Measurements from ENCODE around the gene CEP104. TPM values are rescaled to one million over a fixed set of nuclear protein-coding genes. Genes with fewer than 3 reads are reported as not detected.

Gene CEP104
- total RNA-seq, 2 donors from 2014 or later: 41.1 to 52.7 TPM

GRCh38 chr1:3790952-3791351 is 66.1 kb downstream of the CEP104 start:
- TF ChIP-seq CTCF (IDR thresholded peaks at IDR 0.05): no peak
- H3K4me3 ChIP-seq: no peak overlapping the region
- H3K9ac ChIP-seq (ENCODE audit: low read depth in 2 of 2, low read length in 2 of 2): no peak overlapping the region
- no peaks in the 10 kb centered on the region for H3K36me3 ChIP-seq
- H3K4me1 ChIP-seq: peaks cover 13% of the 10 kb centered on the region
- H3K27ac ChIP-seq: no peak overlapping the region
- no peaks in the 10 kb centered on the region for H3K27me3 ChIP-seq
- intact Hi-C loops (cut with DNase I): no loop called here
- no peaks in the 10 kb centered on the region for H3K9me3 ChIP-seq
- no peak for DNase-seq

- peaks cover 13% of the 10 kb centered on the region for H3K4me1 ChIP-seq
- H3K9me3 ChIP-seq: no peaks in the 10 kb centered on the region
- no peak overlapping the region for H3K4me3 ChIP-seq
- no peak for DNase-seq
- intact Hi-C loops (cut with DNase I): no loop called here
- no peak overlapping the region for H3K9ac ChIP-seq (ENCODE audit: low read depth in 2 of 2, low read length in 2 of 2)
- H3K36me3 ChIP-seq: no peaks in the 10 kb centered on the region
- no peak overlapping the region for H3K27ac ChIP-seq
- TF ChIP-seq CTCF (IDR thresholded peaks at IDR 0.05): no peak
- H3K27me3 ChIP-seq: no peaks in the 10 kb centered on the region
Observed at GRCh38 chr1:3790500-3790923, 66.5 kb downstream of the CEP104 start.

- no peak for DNase-seq
- peaks cover 8% of the 10 kb centered on the region for H3K4me1 ChIP-seq
- H3K27me3 ChIP-seq: no peaks in the 10 kb centered on the region
- intact Hi-C loops (cut with DNase I): no loop called here
- H3K9ac ChIP-seq (ENCODE audit: low read depth in 2 of 2, low read length in 2 of 2): no peak overlapping the region
- H3K27ac ChIP-seq: no peak overlapping the region
- H3K36me3 ChIP-seq: no peaks in the 10 kb centered on the region
- no peak for TF ChIP-seq CTCF (IDR thresholded peaks at IDR 0.05)
- H3K9me3 ChIP-seq: no peaks in the 10 kb centered on the region
- no peak overlapping the region for H3K4me3 ChIP-seq
Observed at GRCh38 chr1:3789421-3790300, 67.3 kb downstream of the CEP104 start.

GRCh38 chr1:3788756-3789420 is 68.1 kb downstream of the CEP104 start:
- Histone ChIP-seq H3K36me3 (no peaks in the 10 kb centered on the region), H3K4me3 (no peak overlapping the region)
- intact Hi-C loops (cut with DNase I): no loop called here

More at GRCh38 chr1:3788756-3789420, 68.1 kb downstream of the CEP104 start:
- no peak for TF ChIP-seq CTCF (IDR thresholded peaks at IDR 0.05)
- no peak for DNase-seq
- Histone ChIP-seq H3K9me3 (no peaks in the 10 kb centered on the region), H3K9ac (ENCODE audit: low read depth in 2 of 2, low read length in 2 of 2) (no peak overlapping the region), H3K27ac (no peak overlapping the region), H3K27me3 (no peaks in the 10 kb centered on the region), H3K4me1 (peaks cover under 1% of the 10 kb centered on the region)

All from colonic mucosa (tissue), 4 donors.